Uterus (tissue), 2 donors: ENCODE results near the gene MYADML2.

Source experiments
- CTCF ChIP-seq, 4 experiments: fragments of 200-600 bp in 2 of 4; fragments of 450-650 bp in 2 of 4; sonication (generic) in 2 of 4; IDR thresholded peaks; one replicate each; pipeline ENCODE4 v1.5.1; 2016 to 2019; ENCODE audit warnings: antibody characterized with exemption in 4 of 4, mild to moderate bottlenecking in 2 of 4, moderate library complexity in 1 of 4
- POLR2A ChIP-seq, 2 donors: fragments of 450-650 bp; IDR thresholded peaks; one replicate each; pipeline ENCODE4 v1.6.1; 2016; ENCODE audit warnings: antibody characterized with exemption in 2 of 2, mild to moderate bottlenecking in 1 of 2, moderate library complexity in 1 of 2

- TF ChIP-seq CTCF (IDR thresholded peaks at IDR 0.05) (no peak), POLR2A (IDR thresholded peaks at IDR 0.05) (no peak)
Measured at GRCh38 chr17:81901167-81902022, 45.6 kb downstream of the MYADML2 start.
